ENCODE measurements around the gene CLCN4.

DNA sequence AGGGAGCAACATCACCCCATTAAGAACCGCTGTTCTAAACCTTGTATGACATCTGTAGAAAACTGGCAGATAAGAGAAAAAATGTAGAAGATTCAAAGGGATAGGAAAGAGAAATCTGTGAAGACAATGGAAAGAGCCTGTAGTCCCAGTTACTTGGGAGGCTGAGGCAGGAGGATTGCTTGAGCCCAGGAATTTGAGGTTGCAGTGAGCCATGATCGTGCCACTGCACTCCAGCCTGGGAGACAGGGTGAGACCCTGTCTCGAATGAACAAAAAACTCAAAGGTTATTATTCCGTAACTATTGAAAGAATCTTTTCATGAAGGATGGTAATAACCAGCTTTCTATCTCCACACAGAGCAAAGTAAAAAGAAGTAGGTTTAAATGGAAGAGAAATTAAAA is 1.6 kb upstream of the CLCN4 start:
- TF ChIP-seq POLR2A (IDR thresholded peaks at IDR 0.05; ENCODE audit: low read depth, low read length) (no peak), SPI1 (IDR thresholded peaks at IDR 0.05; ENCODE audit: low read depth, low read length) (no peak), POLR2AphosphoS5 (IDR thresholded peaks at IDR 0.05; ENCODE audit: low read depth, low read length) (no peak), TAF1 (IDR thresholded peaks at IDR 0.05; ENCODE audit: low read depth, low read length) (no peak), PAX5 (IDR thresholded peaks at IDR 0.05; ENCODE audit: insufficient read depth, low read length, severe bottlenecking) (no peak)
